Liver (tissue), 9 donors: Measurements from ENCODE around the gene ANKRD13D. TPM values are rescaled to one million over a fixed set of nuclear protein-coding genes. Genes with fewer than 3 reads are reported as not detected.

Experiments
- DNase-seq: peaks from one replicate; pipeline ENCODE4 v3.0.0-alpha.2; 2017; ENCODE audit warnings: low spot score
- H3K27ac ChIP-seq, 2 donors: one replicate each; pipeline ENCODE4 v1.7.0; 2013; ENCODE audit warnings: inconsistent platforms in 2 of 2, low read length in 2 of 2, control low read depth in 1 of 2, low read depth in 1 of 2, mild to moderate bottlenecking in 1 of 2
- H3K27me3 ChIP-seq, 4 donors: one replicate each; pipeline versions ENCODE4 v1.6.1 to v1.7.0; 2013; ENCODE audit warnings: low read length in 3 of 4, inconsistent platforms in 1 of 4, mild to moderate bottlenecking in 1 of 4, moderate library complexity in 1 of 4; ENCODE audit not compliant: control insufficient read depth in 4 of 4, insufficient read depth in 4 of 4
- H3K36me3 ChIP-seq, 4 donors: one replicate each; pipeline versions ENCODE4 v1.6.1 to v1.7.0; 2013; ENCODE audit warnings: low read length in 3 of 4, mild to moderate bottlenecking in 3 of 4, low read depth in 1 of 4, moderate library complexity in 1 of 4; ENCODE audit not compliant: control insufficient read depth in 4 of 4, insufficient read depth in 3 of 4
- H3K4me1 ChIP-seq, 4 donors: one replicate each; pipeline versions ENCODE4 v1.6.1 to v1.7.0; 2013; ENCODE audit warnings: low read length in 3 of 4, mild to moderate bottlenecking in 3 of 4, moderate library complexity in 1 of 4; ENCODE audit not compliant: control insufficient read depth in 4 of 4, insufficient read depth in 4 of 4
- H3K4me3 ChIP-seq, 3 donors: one replicate each; pipeline versions ENCODE4 v1.6.1 to v1.7.0; 2013; ENCODE audit warnings: low read length in 3 of 3, control low read depth in 1 of 3, low read depth in 1 of 3, mild to moderate bottlenecking in 1 of 3
- H3K9ac ChIP-seq, 2 donors: one replicate each; pipeline ENCODE4 v1.7.0; 2013; ENCODE audit warnings: low read length in 2 of 2, mild to moderate bottlenecking in 2 of 2, moderate library complexity in 2 of 2, control low read depth in 1 of 2, low read depth in 1 of 2
- H3K9me3 ChIP-seq, 4 donors: one replicate each; pipeline versions ENCODE4 v1.6.1 to v1.7.0; 2013; ENCODE audit warnings: low read length in 3 of 4; ENCODE audit not compliant: control insufficient read depth in 4 of 4
- FOXA1 ChIP-seq: IDR thresholded peaks from 2 replicates; pipeline ENCODE4 v1.6.1; 2016; ENCODE audit warnings: antibody characterized with exemption
- GABPA ChIP-seq, 2 donors: IDR thresholded peaks in 1 of 2; conservative IDR thresholded peaks in 1 of 2; 2 replicates each; pipeline ENCODE4 v1.6.1; 2016; ENCODE audit warnings: antibody characterized with exemption in 2 of 2, mild to moderate bottlenecking in 1 of 2, moderate library complexity in 1 of 2
- HNF4G ChIP-seq: IDR thresholded peaks from 2 replicates; pipeline ENCODE4 v1.6.1; 2016; ENCODE audit warnings: antibody characterized with exemption
- NR2F2 ChIP-seq: IDR thresholded peaks from 2 replicates; pipeline ENCODE4 v1.6.1; 2016; ENCODE audit warnings: antibody characterized with exemption
- RAD21 ChIP-seq, 2 donors: IDR thresholded peaks; 2 replicates each; pipeline ENCODE4 v1.6.1; 2016; ENCODE audit warnings: antibody characterized with exemption in 2 of 2, mild to moderate bottlenecking in 2 of 2
- REST ChIP-seq: IDR thresholded peaks from 2 replicates; pipeline ENCODE4 v1.6.1; 2016; ENCODE audit warnings: antibody characterized with exemption, mild to moderate bottlenecking
- SP1 ChIP-seq: IDR thresholded peaks from 2 replicates; pipeline ENCODE4 v1.6.1; 2018; ENCODE audit warnings: antibody characterized with exemption, mild to moderate bottlenecking
- YY1 ChIP-seq: IDR thresholded peaks from 2 replicates; pipeline ENCODE4 v1.6.1; 2016; ENCODE audit warnings: antibody characterized with exemption, mild to moderate bottlenecking
- ZBTB33 ChIP-seq: IDR thresholded peaks from 2 replicates; pipeline ENCODE4 v1.6.1; 2016; ENCODE audit warnings: antibody characterized with exemption
- WGBS: extraction: QIAGEN DNeasy Blood & Tissue Kit; methylation state at CpG from one replicate; pipeline ENCODE4 v1.1.7; 2013; 5-methylcytosine and 5-hydroxymethylcytosine counted together
- polyA plus RNA-seq, 2 donors: library from polyadenylated mRNA; stranded (reverse) in 1 of 2; unstranded in 1 of 2; fragments of 200-250 nt in 1 of 2; fragments of >200 nt in 1 of 2; fragmentation: Nextera tagmentation in 1 of 2; extraction: Ambion mirVana in 1 of 2; gene quantifications; one replicate each; pipeline versions ENCODE4 v1.2.1 to v1.2.3, GENCODE V29; 2013 to 2015
- total RNA-seq, 2 donors: library from RNA; depleted of rRNA; stranded (reverse); fragments of >200 nt; gene quantifications; one replicate each; pipeline ENCODE4 v1.2.3, GENCODE V29; 2014
- TF ChIP-seq, protein P1 (sequence below): IDR thresholded peaks from 2 replicates; pipeline ENCODE4 v1.6.1; 2016; ENCODE audit warnings: antibody characterized with exemption
- TF ChIP-seq, protein P2 (sequence below): fragments of 150-350 bp; IDR thresholded peaks from 2 replicates; pipeline ENCODE4 v1.5.1; 2017; ENCODE audit warnings: improper control_type of control experiment, low read depth, low read length; ENCODE audit not compliant: missing input control
- TF ChIP-seq, protein P3 (sequence below): IDR thresholded peaks from 2 replicates; pipeline ENCODE4 v1.6.1; 2016; ENCODE audit warnings: antibody characterized with exemption
- donor health status: healthy.
- donor health status: healthy.
- donor health status: healthy.
- donor health status: healthy.
- donor health status: healthy.

The ANKRD13D gene
- total and polyA plus RNA-seq, 4 donors: 5.5 to 15.0 (median 5.9) TPM

DNA sequence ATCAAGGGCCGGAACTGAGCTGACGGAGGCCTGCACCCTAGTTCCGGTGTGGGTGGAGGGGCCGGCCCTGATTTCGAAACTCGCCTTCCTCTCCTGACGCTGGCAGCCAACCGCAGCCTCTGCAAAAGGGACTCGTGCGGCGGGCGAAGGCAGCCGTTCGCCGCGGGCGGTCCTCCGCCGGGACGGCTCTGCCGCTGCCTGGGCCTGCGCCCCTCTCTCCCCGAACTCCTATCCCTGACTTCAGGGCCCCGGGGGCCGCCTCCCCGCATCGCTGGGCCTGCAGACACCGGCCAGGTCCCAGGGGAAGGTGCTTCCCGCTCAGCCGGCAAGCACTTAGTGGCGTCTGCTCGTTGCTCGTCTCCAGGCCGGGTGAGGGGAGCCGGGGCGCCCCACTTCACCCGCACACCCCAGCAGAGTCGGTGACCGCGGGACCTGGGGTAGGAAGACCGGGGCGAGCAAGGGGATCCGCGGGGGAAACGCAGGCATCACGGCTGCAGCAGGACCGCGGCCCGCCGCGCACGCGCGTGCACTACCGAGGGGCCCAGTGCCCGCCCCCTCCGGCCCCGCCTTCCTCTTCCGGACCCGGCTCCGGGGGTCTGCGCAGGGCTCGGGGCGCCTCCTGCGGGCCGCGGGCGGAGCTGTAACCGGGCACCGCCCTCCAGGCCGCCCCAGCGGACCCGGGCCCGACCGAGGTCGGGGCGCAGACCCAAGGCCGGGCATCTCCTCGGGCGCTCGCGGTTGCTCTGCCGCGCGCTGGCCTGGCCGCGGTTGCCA lies 464 bp upstream of the ANKRD13D start:
- no peak for TF ChIP-seq ZBTB33
- TF ChIP-seq SP1: peak; percentile 60
- TF ChIP-seq RAD21 (IDR thresholded peaks at IDR 0.05): peak in 1 of 2 donors; percentile 43
- TF ChIP-seq FOXA1: no peak
- TF ChIP-seq, protein P1, sequence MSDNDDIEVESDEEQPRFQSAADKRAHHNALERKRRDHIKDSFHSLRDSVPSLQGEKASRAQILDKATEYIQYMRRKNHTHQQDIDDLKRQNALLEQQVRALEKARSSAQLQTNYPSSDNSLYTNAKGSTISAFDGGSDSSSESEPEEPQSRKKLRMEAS: no peak
- peak; percentile 72 for TF ChIP-seq YY1
- TF ChIP-seq, protein P2, sequence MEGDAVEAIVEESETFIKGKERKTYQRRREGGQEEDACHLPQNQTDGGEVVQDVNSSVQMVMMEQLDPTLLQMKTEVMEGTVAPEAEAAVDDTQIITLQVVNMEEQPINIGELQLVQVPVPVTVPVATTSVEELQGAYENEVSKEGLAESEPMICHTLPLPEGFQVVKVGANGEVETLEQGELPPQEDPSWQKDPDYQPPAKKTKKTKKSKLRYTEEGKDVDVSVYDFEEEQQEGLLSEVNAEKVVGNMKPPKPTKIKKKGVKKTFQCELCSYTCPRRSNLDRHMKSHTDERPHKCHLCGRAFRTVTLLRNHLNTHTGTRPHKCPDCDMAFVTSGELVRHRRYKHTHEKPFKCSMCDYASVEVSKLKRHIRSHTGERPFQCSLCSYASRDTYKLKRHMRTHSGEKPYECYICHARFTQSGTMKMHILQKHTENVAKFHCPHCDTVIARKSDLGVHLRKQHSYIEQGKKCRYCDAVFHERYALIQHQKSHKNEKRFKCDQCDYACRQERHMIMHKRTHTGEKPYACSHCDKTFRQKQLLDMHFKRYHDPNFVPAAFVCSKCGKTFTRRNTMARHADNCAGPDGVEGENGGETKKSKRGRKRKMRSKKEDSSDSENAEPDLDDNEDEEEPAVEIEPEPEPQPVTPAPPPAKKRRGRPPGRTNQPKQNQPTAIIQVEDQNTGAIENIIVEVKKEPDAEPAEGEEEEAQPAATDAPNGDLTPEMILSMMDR: peak; percentile 35
- TF ChIP-seq, protein P3, sequence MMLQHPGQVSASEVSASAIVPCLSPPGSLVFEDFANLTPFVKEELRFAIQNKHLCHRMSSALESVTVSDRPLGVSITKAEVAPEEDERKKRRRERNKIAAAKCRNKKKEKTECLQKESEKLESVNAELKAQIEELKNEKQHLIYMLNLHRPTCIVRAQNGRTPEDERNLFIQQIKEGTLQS: no peak
- peak; percentile 75 to 89 for TF ChIP-seq GABPA (IDR thresholded peaks at IDR 0.05 in 1 of 2, conservative IDR thresholded peaks at IDR 0.05 in 1 of 2)
- no peak for TF ChIP-seq REST
- no peak for TF ChIP-seq HNF4G
- peak; percentile 76 for TF ChIP-seq NR2F2
- H3K27me3 ChIP-seq: no peaks in the 10 kb centered on the region
- H3K36me3 ChIP-seq: peaks cover 2 to 22% (median 10%) of the 10 kb centered on the region in 4 donors
- H3K9ac ChIP-seq: peak overlapping the region in 1 of 2 donors; percentile 50
- no peaks in the 10 kb centered on the region for H3K9me3 ChIP-seq
- DNase-seq: peak; percentile 81
- peaks cover 0 to 24% (median 14%) of the 10 kb centered on the region in 4 donors for H3K4me1 ChIP-seq
- peak overlapping the region; percentile 23 to 86 (median 36) for H3K4me3 ChIP-seq
- WGBS: under 1% methylated on average over 87 of the region's 87 CpGs
- H3K27ac ChIP-seq: peak overlapping the region; percentile 88 to 94
